Choroid plexus epithelial cell (primary cell): ENCODE measurements around the gene FKBP3.

Experiments
- DNase-seq: peaks from one replicate; pipeline ENCODE4 v3.0.0-alpha.2; 2010; ENCODE audit warnings: low read depth
- H3K4me3 ChIP-seq: 2 replicates; pipeline ENCODE4 v1.5.1; 2011; ENCODE audit warnings: low read depth, mild to moderate bottlenecking, control low read depth, low read length, moderate library complexity
- CTCF ChIP-seq: conservative IDR thresholded peaks from 2 replicates; pipeline ENCODE4 v1.5.1; 2011; ENCODE audit warnings: low read depth, mild to moderate bottlenecking, control low read depth, inconsistent platforms, low read length, moderate library complexity

The FKBP3 gene

GRCh38 chr14:45134051-45134958 lies at the start of gene FKBP3:
TSS of gene FKBP3 (minus strand) at chr14:45134481. CDS start at chr14:45134456, 25 bp downstream.
- TF ChIP-seq CTCF, result peak; percentile 28
- DNase-seq, result peak; percentile 100
- peak within 1 kb of the TSS; percentile 87 for H3K4me3 ChIP-seq

DNA sequence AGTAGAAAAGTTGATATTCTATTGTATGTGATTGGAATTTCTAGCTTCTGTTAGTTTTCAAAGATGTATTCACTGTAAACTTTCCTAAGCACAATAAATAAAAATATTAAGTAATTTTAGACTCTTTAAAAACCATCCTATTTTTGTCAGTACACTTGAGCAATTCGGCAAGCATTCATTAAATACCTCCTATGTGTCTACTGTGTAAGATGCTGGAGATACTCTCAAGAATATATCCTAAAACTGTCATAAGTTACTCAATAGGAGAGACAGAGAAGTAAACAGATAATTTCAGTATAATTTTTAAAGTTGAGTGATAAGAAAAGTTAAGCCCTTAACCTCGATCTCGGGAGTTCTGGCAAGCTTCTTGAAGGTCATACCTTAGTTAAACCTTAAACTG lies 47.5 kb upstream of the FKBP3 start:
- no peak for TF ChIP-seq CTCF
- H3K4me3 ChIP-seq, result no peak overlapping the region
- DNase-seq, result peak; percentile 51

DNA sequence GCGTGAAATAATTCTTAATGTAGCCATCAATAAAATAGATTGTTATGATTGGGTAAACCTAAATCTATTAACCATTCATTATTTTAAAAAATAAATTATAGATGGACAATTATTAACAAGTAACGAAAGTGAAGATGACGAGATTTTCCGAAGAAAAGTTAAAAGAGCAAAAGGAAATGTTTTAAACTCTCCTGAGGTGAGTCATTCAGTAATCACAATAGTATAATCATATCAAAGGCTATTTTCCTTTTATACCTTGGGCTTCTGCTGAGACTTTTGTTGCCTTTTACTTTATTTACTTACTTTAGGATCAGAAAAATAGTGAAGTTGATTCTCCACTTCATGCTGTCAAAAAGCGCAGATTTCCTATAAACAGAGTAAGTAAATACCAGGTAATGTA lies 47.0 kb upstream of the FKBP3 start:
- TF ChIP-seq CTCF, result no peak
- DNase-seq, result peak; percentile 40
- H3K4me3 ChIP-seq, result no peak overlapping the region

DNA sequence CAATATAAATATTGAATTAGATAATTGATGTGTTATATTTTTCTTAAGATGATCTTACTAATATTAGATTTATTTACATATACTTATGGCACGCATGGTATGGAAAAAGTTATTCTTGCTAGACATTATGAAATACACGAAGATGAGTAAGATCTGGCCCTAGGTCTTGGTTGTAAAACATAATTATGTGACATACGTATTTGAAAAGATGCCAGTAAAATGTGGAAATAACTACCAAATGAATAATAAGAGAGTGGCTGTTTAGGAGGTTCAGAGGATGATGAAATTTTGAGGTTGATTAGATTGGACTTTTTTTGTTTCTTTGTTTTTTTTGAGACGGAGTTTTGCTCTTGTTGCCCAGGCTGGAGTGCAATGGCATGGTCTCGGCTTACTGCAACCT lies 42.8 kb upstream of the FKBP3 start:
- DNase-seq, result peak; percentile 96
- no peak for TF ChIP-seq CTCF
- H3K4me3 ChIP-seq, result no peak overlapping the region

GRCh38 chr14:45169906-45170305 lies 35.6 kb upstream of the FKBP3 start:
- no peak for TF ChIP-seq CTCF
- H3K4me3 ChIP-seq, result no peak overlapping the region
- DNase-seq, result no peak

DNA sequence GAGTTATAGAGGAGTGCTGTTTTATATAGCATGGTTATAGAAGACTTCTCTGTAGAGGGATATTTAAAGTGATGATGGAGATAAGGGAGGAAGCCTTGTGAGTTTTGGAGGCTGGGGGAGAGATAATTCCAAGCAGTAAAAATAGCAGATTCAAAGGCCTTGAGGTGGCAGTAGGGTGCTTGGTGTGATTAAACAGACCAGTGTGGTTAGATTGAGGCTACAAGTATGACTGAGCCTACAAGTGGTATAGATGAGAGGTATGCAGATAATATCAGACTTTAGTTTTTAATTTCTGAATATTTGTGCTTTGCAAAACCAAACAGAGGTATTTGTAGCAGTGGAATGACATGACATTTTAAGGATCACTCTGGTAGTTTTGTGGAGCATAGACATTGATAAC lies 21.8 kb upstream of the FKBP3 start:
- peak; percentile 56 for DNase-seq
- peak; percentile 41 for TF ChIP-seq CTCF
- no peak overlapping the region for H3K4me3 ChIP-seq
